HepG2 (cell line): ENCODE data around the gene INPP4B. TPM values are rescaled to one million over a fixed set of nuclear protein-coding genes. Genes with fewer than 3 reads are reported as not detected.

Experiments used
- ATAC-seq: fragments of 200-7000 bp; cut with Tn5 transposase; 3 replicates; pipeline ENCODE4 v1.9.1; 2020; ENCODE audit warnings: mild to moderate bottlenecking, moderate library complexity
- BruUV-seq: library from RNA; stranded (reverse); fragments of 400-500 nt; replicated peaks from 2 replicates; lab custom pipeline; 2021; lab: Mats Ljungman, UMichigan
- CTCF ChIA-PET: fragments of 300-600 bp; formaldehyde crosslinking; extraction: SDS; loops from one replicate; lab custom pipeline; 2021; ENCODE audit warnings: low total read pairs, inconsistent platforms, low intra/inter-chr PET ratio; lab: Yijun Ruan, JAX
- POLR2A ChIA-PET: fragments of 350-600 bp; sonication (Branson Sonifier 250); formaldehyde crosslinking; loops from one replicate; lab custom pipeline; 2020; ENCODE audit warnings: antibody characterized with exemption, inconsistent platforms; lab: Yijun Ruan, JAX
- DNase-seq: peaks from one replicate; pipeline ENCODE4 v3.0.0-alpha.2; 2015; ENCODE audit warnings: low spot score
- FAIRE-seq: peaks from 3 replicates; lab custom pipeline; 2011; peaks lifted over from hg19 to GRCh38; lab: Jason Lieb, UNC
- H2AFZ ChIP-seq: one replicate; pipeline ENCODE4 v1.6.1; 2011; ENCODE audit warnings: low read length, inconsistent platforms
- H3K27ac ChIP-seq: fragments of 300-600 bp; 3 replicates; pipeline ENCODE4 v1.8.0; 2011; ENCODE audit warnings: mixed run types, mild to moderate bottlenecking, mixed read lengths, low read length, inconsistent platforms; ENCODE audit not compliant: insufficient read depth; ENCODE audit errors: extremely low read length
- H3K27me3 ChIP-seq, 2 experiments: fragments of 200-600 bp in 1 of 2; 2 replicates in 1 of 2; 3 replicates in 1 of 2; pipeline versions ENCODE4 v1.6.0 to v1.8.0; 2011; ENCODE audit warnings: low read length in 2 of 2, mild to moderate bottlenecking in 2 of 2, moderate library complexity in 2 of 2, inconsistent platforms in 1 of 2; ENCODE audit not compliant: insufficient read depth in 2 of 2, control insufficient read depth in 1 of 2
- H3K36me3 ChIP-seq, 2 experiments: fragments of 200-600 bp in 1 of 2; replicated peaks in 1 of 2; 2 replicates in 1 of 2; 3 replicates in 1 of 2; pipeline versions ENCODE4 v1.5.1 to v1.8.0; 2011; ENCODE audit warnings: low read length in 2 of 2, inconsistent platforms in 1 of 2; ENCODE audit not compliant: insufficient read depth in 2 of 2, control insufficient read depth in 1 of 2
- H3K4me1 ChIP-seq: 2 replicates; pipeline ENCODE4 v1.5.1; 2012; ENCODE audit warnings: low read length, inconsistent platforms; ENCODE audit not compliant: insufficient read depth
- H3K4me2 ChIP-seq: 2 replicates; pipeline ENCODE4 v1.6.0; 2011; ENCODE audit warnings: low read depth, low read length, inconsistent platforms
- H3K4me3 ChIP-seq, 3 experiments: fragments of 200-600 bp in 1 of 3; sonication (generic), shearing (Covaris generic) in 1 of 3; replicated peaks in 1 of 3; 2 replicates each; pipeline ENCODE4 v1.5.1; 2011 to 2016; ENCODE audit warnings: low read length in 3 of 3, inconsistent platforms in 2 of 3, low read depth in 2 of 3, mild to moderate bottlenecking in 2 of 3, control low read depth in 1 of 3, mixed read lengths in 1 of 3; ENCODE audit not compliant: insufficient read depth in 1 of 3
- H3K79me2 ChIP-seq: one replicate; pipeline ENCODE4 v1.6.1; 2011; ENCODE audit warnings: low read length, inconsistent platforms; ENCODE audit not compliant: insufficient read depth
- H3K9ac ChIP-seq: 2 replicates; pipeline ENCODE4 v1.6.0; 2011; ENCODE audit warnings: mild to moderate bottlenecking, low read depth, low read length, inconsistent platforms; ENCODE audit not compliant: insufficient read depth
- H3K9me3 ChIP-seq: 2 replicates; pipeline ENCODE4 v1.5.1; 2012; ENCODE audit warnings: mild to moderate bottlenecking, low read length
- H4K20me1 ChIP-seq: 2 replicates; pipeline ENCODE4 v1.6.0; 2011; ENCODE audit warnings: inconsistent platforms, mild to moderate bottlenecking, low read length, moderate library complexity; ENCODE audit not compliant: insufficient read depth
- FOXK2 ChIP-seq: fragments of 450-650 bp; IDR thresholded peaks from 2 replicates; pipeline ENCODE4 v1.6.1; 2016
- GPN1 ChIP-seq: sonication (generic); formaldehyde crosslinking; IDR thresholded peaks from 2 replicates; pipeline ENCODE4 v1.5.1; 2020; ENCODE audit warnings: missing genetic modification reagents, borderline replicate concordance
- IKZF4 ChIP-seq: sonication (generic); formaldehyde crosslinking; IDR thresholded peaks from 2 replicates; pipeline ENCODE4 v1.5.1; 2020; ENCODE audit warnings: borderline replicate concordance, mild to moderate bottlenecking, low read depth, missing genetic modification reagents; ENCODE audit errors: not compliant biosample characterization
- KDM2A ChIP-seq: sonication (generic); formaldehyde crosslinking; IDR thresholded peaks from 2 replicates; pipeline ENCODE4 v1.4.0; 2020; ENCODE audit warnings: low read depth, missing genetic modification reagents, borderline replicate concordance
- PCBP1 ChIP-seq: fragments of 200-400 bp; formaldehyde crosslinking; IDR thresholded peaks from 2 replicates; pipeline ENCODE4 v1.6.1; 2017; ENCODE audit warnings: mild to moderate bottlenecking, low read depth, low read length, borderline replicate concordance
- PHF5A ChIP-seq: IDR thresholded peaks from one replicate; pipeline ENCODE4 v1.6.1; 2018; ENCODE audit warnings: low read depth, missing genetic modification reagents; ENCODE audit not compliant: unreplicated experiment
- POLR2A ChIP-seq, 2 experiments: IDR thresholded peaks; 2 replicates each; pipeline ENCODE4 v1.6.1; 2011; ENCODE audit warnings: low read depth in 2 of 2, low read length in 2 of 2, mild to moderate bottlenecking in 1 of 2, moderate library complexity in 1 of 2; ENCODE audit not compliant: insufficient read depth in 1 of 2
- TBX2 ChIP-seq: sonication (generic); formaldehyde crosslinking; IDR thresholded peaks from 2 replicates; pipeline ENCODE4 v1.5.0; 2020; ENCODE audit warnings: missing genetic modification reagents, mild to moderate bottlenecking, borderline replicate concordance
- XRCC5 ChIP-seq: fragments of 200-400 bp; formaldehyde crosslinking; optimal IDR thresholded peaks from 2 replicates; pipeline ENCODE3; 2017; ENCODE audit warnings: mild to moderate bottlenecking, low read length
- ZIK1 ChIP-seq: sonication (generic); formaldehyde crosslinking; IDR thresholded peaks from 2 replicates; pipeline ENCODE4 v1.5.0; 2020; ENCODE audit warnings: mild to moderate bottlenecking, low read depth, missing genetic modification reagents, borderline replicate concordance
- ZNF547 ChIP-seq: sonication (generic); formaldehyde crosslinking; IDR thresholded peaks from 2 replicates; pipeline ENCODE4 v1.5.1; 2020; ENCODE audit warnings: mild to moderate bottlenecking, missing genetic modification reagents
- ZNF644 ChIP-seq: IDR thresholded peaks from 2 replicates; pipeline ENCODE4 v1.6.1; 2016; ENCODE audit warnings: low read depth
- WGBS: methylation state at CpG from one replicate; pipeline ENCODE4 v1.1.6; 2017; ENCODE audit warnings: low lambda C conversion rate; 5-methylcytosine and 5-hydroxymethylcytosine counted together
- in situ Hi-C: cut with HindIII; loops from 2 replicates; pipeline ENCODE4 v1.10.0; 2017; ENCODE audit warnings: low pct_unique_long_range_greater_than_20kb; ENCODE audit not compliant: extremely low pct_ligation_motif_present
- intact Hi-C: fragments of 100-400 bp; cut with micrococcal nuclease; formaldehyde crosslinking; loops from one replicate; pipeline ENCODE4 v1.10.0; 2022; ENCODE audit not compliant: unreplicated experiment
- polyA plus RNA-seq, 8 experiments: library from polyadenylated mRNA; depleted of rRNA in 3 of 8; stranded (reverse) in 7 of 8; unstranded in 1 of 8; fragments of >200 nt; fragmentation: Illumina TruSeq in 4 of 8; extraction: Trizol in 4 of 8; gene quantifications; 2 replicates each; pipeline versions ENCODE4 v1.2.1 to v1.2.3, GENCODE V29; 2011 to 2016; ENCODE audit warnings: low read depth in 4 of 8, missing spikeins in 1 of 8, mixed read lengths in 1 of 8; ENCODE audit not compliant: insufficient read depth in 1 of 8
- total RNA-seq, 5 experiments: library from RNA; depleted of rRNA; stranded (reverse); fragments of >200 nt; fragmentation: Illumina TruSeq; extraction: Trizol; gene quantifications; 2 replicates each; pipeline ENCODE4 v1.2.3, GENCODE V29; 2016; ENCODE audit warnings: low read depth in 1 of 5
- TF ChIP-seq, protein P1 (sequence below), 2 experiments: sonication (generic) in 1 of 2; formaldehyde crosslinking in 1 of 2; IDR thresholded peaks; 2 replicates each; pipeline versions ENCODE4 v1.6.1 to v1.9.0; 2014 to 2022; ENCODE audit warnings: antibody characterized with exemption in 1 of 2, borderline replicate concordance in 1 of 2, inconsistent platforms in 1 of 2, low read depth in 1 of 2, missing genetic modification reagents in 1 of 2

Gene INPP4B
- total and polyA plus RNA-seq, 2 of the 13 experiments (the other 11 are each of a cell fraction or from before 2014, with no cell fraction given), result not detected

DNA sequence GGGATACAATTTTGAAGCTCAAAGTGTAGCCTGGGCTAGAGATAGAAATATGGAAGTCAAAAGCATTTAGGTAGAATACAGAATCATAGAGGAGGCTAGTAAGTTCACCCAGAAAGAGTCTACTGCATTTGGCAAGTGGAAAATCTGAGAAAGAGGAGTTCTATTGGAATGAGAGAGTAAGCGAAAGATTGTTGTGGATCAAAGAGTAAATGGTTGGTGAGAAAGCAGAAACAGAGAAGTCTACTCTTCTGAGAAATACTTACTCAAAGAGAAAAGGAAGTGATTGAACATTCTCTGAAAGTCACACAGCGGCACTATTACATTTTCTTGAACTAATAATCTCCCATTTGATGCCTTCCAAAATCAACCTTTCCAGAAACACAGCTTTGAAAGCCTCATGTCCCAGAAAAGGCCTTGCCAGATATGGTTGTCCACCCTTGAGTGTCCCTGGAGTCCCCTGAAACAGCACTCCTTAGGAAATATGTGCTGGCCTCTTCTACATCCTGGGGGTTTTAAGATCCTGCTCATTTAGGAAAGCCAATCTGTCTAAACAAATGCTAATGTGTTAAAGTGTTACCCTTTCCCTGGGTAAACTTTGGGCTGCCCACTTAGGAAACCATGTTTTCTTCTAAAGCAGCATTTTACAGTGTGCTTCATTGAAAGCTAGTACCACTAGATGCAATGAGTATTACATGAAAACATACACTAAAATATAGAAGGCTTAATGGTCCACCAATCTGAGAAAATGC is 132.6 kb downstream of the INPP4B start:
- WGBS, result 5% methylated on average over 2 of the region's 2 CpGs
- intact Hi-C loops (no loop called here), in situ Hi-C loops (no loop called here)
- ChIA-PET CTCF (no interaction called here), POLR2A (no interaction called here)
- H4K20me1 ChIP-seq, result no peaks in the 10 kb centered on the region
- TF ChIP-seq POLR2A (IDR thresholded peaks at IDR 0.05; ENCODE audit: insufficient read depth in 1 of 2, low read depth in 2 of 2, low read length in 2 of 2), result no peak
- TF ChIP-seq KDM2A, result no peak
- TF ChIP-seq IKZF4 (CRISPR knock-in tag), result no peak
- no peaks in the 10 kb centered on the region for H3K36me3 ChIP-seq
- no peaks in the 10 kb centered on the region for H3K79me2 ChIP-seq
- no TSS peak for BruUV-seq
- H3K27ac ChIP-seq, result no peak overlapping the region
- no peak for FAIRE-seq
- peaks cover 17% of the 10 kb centered on the region; the same call in 1 of the 2 replicates for H3K9me3 ChIP-seq
- H3K9ac ChIP-seq, result no peak overlapping the region
- no peak overlapping the region for H3K4me3 ChIP-seq
- no peak overlapping the region for H2AFZ ChIP-seq
- DNase-seq, result no peak
- no peaks in the 10 kb centered on the region for H3K27me3 ChIP-seq
- H3K4me1 ChIP-seq, result no peaks in the 10 kb centered on the region
- no peak overlapping the region for H3K4me2 ChIP-seq
- ATAC-seq, result no peak

DNA sequence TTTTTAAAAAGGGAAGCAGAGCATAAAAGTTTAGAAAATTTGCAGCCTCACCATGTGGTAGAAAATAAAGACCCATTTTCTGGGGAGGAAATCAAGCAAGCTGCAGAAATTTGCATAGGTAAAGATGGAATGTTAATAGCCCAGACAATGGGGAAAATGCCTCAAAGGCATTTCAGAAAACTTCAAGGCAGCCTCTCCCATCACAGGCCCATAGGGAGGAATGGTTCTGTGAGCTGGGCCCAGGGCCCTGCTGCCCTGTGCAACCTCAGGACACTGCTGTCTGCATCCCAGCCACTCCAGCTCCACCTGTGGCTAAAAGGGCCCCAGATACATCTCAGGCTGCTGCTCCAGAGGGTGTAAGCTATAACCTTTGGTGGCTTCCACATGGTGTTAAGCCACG is 137.9 kb downstream of the INPP4B start:
- Histone ChIP-seq H2AFZ (no peak overlapping the region), H3K27ac (no peak overlapping the region), H3K36me3 (no peaks in the 10 kb centered on the region), H3K79me2 (no peaks in the 10 kb centered on the region), H3K9me3 (peaks cover 19% of the 10 kb centered on the region), H4K20me1 (no peaks in the 10 kb centered on the region), H3K4me1 (no peaks in the 10 kb centered on the region), H3K9ac (no peak overlapping the region), H3K4me3 (no peak overlapping the region), H3K4me2 (no peak overlapping the region), H3K27me3 (no peaks in the 10 kb centered on the region)
- in situ Hi-C loops (no loop called here), intact Hi-C loops (no loop called here)
- ATAC-seq (no peak), FAIRE-seq (no peak), DNase-seq (no peak)
- ChIA-PET CTCF (no interaction called here), POLR2A (no interaction called here)
- BruUV-seq, result no TSS peak
- no CpG with 5 or more reads among the region's 1 CpG for WGBS
- TF ChIP-seq ZIK1 (CRISPR knock-in tag) (no peak), ZNF547 (CRISPR knock-in tag) (no peak), PCBP1 (no peak), XRCC5 (no peak), TBX2 (CRISPR knock-in tag) (no peak), GPN1 (CRISPR knock-in tag) (no peak), PHF5A (CRISPR knock-in tag) (no peak), FOXK2 (no peak), ZNF644 (CRISPR knock-in tag) (no peak)
- TF ChIP-seq, protein P1, sequence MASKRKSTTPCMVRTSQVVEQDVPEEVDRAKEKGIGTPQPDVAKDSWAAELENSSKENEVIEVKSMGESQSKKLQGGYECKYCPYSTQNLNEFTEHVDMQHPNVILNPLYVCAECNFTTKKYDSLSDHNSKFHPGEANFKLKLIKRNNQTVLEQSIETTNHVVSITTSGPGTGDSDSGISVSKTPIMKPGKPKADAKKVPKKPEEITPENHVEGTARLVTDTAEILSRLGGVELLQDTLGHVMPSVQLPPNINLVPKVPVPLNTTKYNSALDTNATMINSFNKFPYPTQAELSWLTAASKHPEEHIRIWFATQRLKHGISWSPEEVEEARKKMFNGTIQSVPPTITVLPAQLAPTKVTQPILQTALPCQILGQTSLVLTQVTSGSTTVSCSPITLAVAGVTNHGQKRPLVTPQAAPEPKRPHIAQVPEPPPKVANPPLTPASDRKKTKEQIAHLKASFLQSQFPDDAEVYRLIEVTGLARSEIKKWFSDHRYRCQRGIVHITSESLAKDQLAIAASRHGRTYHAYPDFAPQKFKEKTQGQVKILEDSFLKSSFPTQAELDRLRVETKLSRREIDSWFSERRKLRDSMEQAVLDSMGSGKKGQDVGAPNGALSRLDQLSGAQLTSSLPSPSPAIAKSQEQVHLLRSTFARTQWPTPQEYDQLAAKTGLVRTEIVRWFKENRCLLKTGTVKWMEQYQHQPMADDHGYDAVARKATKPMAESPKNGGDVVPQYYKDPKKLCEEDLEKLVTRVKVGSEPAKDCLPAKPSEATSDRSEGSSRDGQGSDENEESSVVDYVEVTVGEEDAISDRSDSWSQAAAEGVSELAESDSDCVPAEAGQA (IDR thresholded peaks at IDR 0.05; ENCODE audit: low read depth), result no peak
- TF ChIP-seq, protein P1 (CRISPR knock-in tag; IDR thresholded peaks at IDR 0.05; ENCODE audit: borderline replicate concordance), result no peak
